ENCODE data around the gene ABCC10. TPM values are rescaled to one million over a fixed set of nuclear protein-coding genes. Genes with fewer than 3 reads are reported as not detected.
"Not testable (repeated sequence)": the region's sequence is repeated elsewhere in the genome, so short reads cannot be mapped to it uniquely, and the experiment has no call there.

Gene ABCC10
- total RNA-seq, 6 experiments from 2014 or later, result 26.2 to 41.6 (median 30.3) TPM

DNA sequence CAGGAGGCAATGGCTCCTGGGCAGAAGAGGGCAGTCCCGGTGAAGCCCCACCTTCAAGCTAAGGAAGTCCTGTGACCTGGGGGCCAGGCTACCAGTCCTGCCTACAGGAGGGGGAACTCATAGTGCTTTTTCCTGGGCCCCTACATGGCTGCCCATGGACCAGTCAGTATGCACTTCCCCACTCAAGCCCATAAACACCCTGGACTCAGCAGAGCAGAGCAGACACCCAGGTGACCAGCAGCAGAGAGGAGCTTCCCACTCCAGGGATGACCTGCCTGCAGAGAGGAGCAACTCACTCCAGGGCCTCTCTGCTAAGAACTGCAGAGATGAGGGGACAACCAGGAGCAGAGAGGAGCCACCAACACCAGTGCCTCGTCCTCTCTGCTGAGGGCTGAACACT lies 14.3 kb upstream of the ABCC10 start:
- no peaks in the 10 kb centered on the region for H3K36me3 Mint-ChIP-seq (ENCODE audit: low read depth)
- no peaks in the 10 kb centered on the region for H3K4me1 Mint-ChIP-seq (ENCODE audit: low read depth)
- H3K9me3 Mint-ChIP-seq, result peaks cover 3% of the 10 kb centered on the region; the same call in 1 of the 2 replicates
- H3K27me3 Mint-ChIP-seq (ENCODE audit: insufficient read depth), result peaks cover 9% of the 10 kb centered on the region; the same call in 1 of the 2 replicates
- TF ChIP-seq, protein P1, sequence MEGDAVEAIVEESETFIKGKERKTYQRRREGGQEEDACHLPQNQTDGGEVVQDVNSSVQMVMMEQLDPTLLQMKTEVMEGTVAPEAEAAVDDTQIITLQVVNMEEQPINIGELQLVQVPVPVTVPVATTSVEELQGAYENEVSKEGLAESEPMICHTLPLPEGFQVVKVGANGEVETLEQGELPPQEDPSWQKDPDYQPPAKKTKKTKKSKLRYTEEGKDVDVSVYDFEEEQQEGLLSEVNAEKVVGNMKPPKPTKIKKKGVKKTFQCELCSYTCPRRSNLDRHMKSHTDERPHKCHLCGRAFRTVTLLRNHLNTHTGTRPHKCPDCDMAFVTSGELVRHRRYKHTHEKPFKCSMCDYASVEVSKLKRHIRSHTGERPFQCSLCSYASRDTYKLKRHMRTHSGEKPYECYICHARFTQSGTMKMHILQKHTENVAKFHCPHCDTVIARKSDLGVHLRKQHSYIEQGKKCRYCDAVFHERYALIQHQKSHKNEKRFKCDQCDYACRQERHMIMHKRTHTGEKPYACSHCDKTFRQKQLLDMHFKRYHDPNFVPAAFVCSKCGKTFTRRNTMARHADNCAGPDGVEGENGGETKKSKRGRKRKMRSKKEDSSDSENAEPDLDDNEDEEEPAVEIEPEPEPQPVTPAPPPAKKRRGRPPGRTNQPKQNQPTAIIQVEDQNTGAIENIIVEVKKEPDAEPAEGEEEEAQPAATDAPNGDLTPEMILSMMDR (IDR thresholded peaks at IDR 0.05), result no peak
- no peak for DNase-seq
- no peak overlapping the region for H3K27ac Mint-ChIP-seq
- no peak overlapping the region for H3K4me3 Mint-ChIP-seq

DNA sequence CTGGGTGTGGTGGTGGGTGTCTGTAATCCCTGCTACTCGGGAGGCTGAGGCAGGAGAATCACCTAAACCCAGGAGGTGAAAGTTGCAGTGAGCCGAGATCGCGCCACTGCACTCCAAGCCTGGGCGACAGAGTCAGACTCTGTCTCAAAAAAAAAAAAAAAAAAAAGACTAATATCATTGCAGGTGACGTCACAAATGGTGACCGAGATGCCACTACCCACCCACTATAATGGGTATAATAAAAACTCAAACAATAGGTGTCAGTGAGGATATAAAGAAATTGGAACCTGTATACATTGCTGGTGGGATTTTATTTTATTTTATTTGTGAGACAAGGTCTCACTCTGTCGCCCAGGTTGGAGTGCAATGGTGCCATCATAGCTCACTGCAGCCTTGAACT lies 12.1 kb upstream of the ABCC10 start:
- H3K27me3 Mint-ChIP-seq (ENCODE audit: insufficient read depth); H3K4me1 Mint-ChIP-seq (ENCODE audit: low read depth); DNase-seq; H3K9me3 Mint-ChIP-seq; H3K27ac Mint-ChIP-seq; H3K4me3 Mint-ChIP-seq; H3K36me3 Mint-ChIP-seq (ENCODE audit: low read depth): not testable (repeated sequence)

DNA sequence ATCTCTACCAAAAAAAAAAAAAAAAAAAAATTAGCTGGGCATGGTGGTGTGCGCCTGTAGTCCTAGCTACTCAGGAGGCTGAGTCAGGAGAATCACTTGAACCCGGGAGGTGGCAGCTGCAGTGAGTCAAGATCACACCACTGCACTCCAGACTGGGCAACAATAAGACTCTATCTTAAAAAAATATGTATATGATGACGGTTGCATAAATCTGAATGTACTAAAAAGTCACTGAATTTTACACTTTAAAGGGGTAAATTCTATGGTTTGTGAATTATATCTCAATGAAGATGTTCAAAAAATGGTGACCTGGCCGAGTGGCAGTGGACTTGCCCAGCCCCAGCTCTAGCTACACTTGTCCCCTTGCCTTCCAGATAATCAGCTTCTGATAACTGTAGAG lies 10.4 kb upstream of the ABCC10 start:
- TF ChIP-seq, protein P1 (IDR thresholded peaks at IDR 0.05), result no peak
- no peak for DNase-seq
- Mint-ChIP-seq H3K4me3 (no peak overlapping the region), H3K4me1 (ENCODE audit: low read depth) (no peaks in the 10 kb centered on the region), H3K27me3 (ENCODE audit: insufficient read depth) (peaks cover 9% of the 10 kb centered on the region; the same call in 1 of the 2 replicates), H3K9me3 (no peaks in the 10 kb centered on the region), H3K27ac (no peak overlapping the region), H3K36me3 (ENCODE audit: low read depth) (no peaks in the 10 kb centered on the region)

DNA sequence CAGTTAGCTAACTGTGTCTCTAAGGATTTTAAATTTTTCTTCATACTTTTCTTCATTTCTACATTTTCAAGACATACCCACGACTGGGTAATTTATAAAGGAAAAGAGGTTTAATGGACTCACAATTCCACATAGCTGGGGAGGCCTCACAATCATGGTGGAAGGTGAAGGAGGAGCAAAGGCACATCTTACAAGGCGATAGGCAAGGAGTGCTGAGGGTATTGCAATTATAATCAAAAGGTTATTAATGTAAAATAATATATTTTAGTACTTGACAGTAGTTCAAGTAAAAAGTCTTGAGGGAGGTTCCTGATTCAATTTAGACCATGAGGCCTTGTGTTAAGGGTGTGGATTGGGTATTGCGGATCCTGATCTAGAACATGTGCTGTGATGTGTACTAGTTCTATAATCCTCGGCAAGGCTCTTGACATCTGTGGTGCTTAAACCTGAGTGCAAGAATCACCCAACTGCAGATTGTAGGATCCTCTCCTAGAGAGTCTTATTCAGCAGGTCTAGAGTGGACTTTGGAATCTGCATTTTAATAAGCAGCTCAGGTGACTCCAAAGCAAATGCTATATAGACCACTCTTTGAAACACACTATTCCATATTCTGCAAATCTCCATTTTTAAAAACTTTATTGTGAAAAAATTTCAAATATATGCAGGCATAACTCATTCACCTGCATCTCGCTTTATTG lies 7.2 kb upstream of the ABCC10 start:
- H3K4me3 Mint-ChIP-seq, result no peak overlapping the region
- TF ChIP-seq, protein P1 (IDR thresholded peaks at IDR 0.05), result no peak
- H3K9me3 Mint-ChIP-seq, result no peaks in the 10 kb centered on the region
- DNase-seq, result no peak
- no peaks in the 10 kb centered on the region for H3K36me3 Mint-ChIP-seq (ENCODE audit: low read depth)
- H3K4me1 Mint-ChIP-seq (ENCODE audit: low read depth), result no peaks in the 10 kb centered on the region
- no peak overlapping the region for H3K27ac Mint-ChIP-seq
- H3K27me3 Mint-ChIP-seq (ENCODE audit: insufficient read depth), result peaks cover 7% of the 10 kb centered on the region; the same call in 1 of the 2 replicates

DNA sequence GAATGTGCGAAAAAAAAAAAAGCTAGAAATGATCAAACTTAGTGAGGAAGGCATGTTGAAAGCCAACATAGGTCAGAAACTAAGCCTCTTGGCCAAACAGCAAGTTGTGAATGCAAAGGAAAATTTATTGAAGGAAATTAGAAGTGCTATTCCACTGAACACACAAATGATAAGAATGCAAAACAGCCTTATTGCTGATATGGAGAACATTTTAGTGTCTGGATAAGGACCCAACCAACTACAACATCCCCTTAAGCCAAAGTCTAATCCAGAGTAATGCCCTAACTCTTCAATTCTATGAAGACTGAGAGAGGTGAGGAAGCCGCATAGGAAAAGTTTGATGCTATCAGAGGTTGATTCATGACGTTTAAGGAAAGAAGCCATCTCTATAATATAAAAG lies 5.5 kb upstream of the ABCC10 start:
- Mint-ChIP-seq H3K27me3 (ENCODE audit: insufficient read depth) (peaks cover 7% of the 10 kb centered on the region; the same call in 1 of the 2 replicates), H3K9me3 (no peaks in the 10 kb centered on the region), H3K4me3 (no peak overlapping the region), H3K4me1 (ENCODE audit: low read depth) (no peaks in the 10 kb centered on the region), H3K27ac (no peak overlapping the region), H3K36me3 (ENCODE audit: low read depth) (no peaks in the 10 kb centered on the region)
- no peak for DNase-seq
- TF ChIP-seq, protein P1 (IDR thresholded peaks at IDR 0.05), result no peak

DNA sequence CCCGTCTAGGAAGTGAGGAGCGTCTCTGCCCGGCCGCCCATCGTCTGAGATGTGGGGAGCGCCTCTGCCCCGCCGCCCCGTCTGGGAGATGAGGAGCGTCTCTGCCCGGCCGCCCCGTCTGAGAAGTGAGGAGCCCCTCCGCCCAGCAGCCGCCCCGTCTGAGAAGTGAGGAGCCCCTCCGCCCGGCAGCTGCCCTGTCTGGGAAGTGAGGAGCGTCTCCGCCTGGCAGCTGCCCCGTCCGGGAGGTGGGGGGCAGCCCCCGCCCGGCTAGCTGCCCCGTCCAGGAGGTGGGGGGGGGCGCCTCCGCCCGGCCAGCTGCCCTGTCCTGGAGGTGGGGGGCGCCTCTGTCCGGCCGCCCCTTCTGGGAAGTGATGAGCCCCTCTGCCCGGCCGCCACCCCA lies 2.3 kb upstream of the ABCC10 start:
- not testable (repeated sequence) for H3K4me3 Mint-ChIP-seq, H3K9me3 Mint-ChIP-seq

More for the DNA sequence above, 2.3 kb upstream of the ABCC10 start:
- H3K27ac Mint-ChIP-seq; H3K27me3 Mint-ChIP-seq (ENCODE audit: insufficient read depth); H3K36me3 Mint-ChIP-seq (ENCODE audit: low read depth); DNase-seq: not testable (repeated sequence)
- peaks cover 16% of the 10 kb centered on the region for H3K4me1 Mint-ChIP-seq (ENCODE audit: low read depth)
